OCI-LY1 (cell line): ENCODE data around the gene BHLHE23.

Experiments used
- H2AFZ ChIP-seq: fragments of 200-600 bp; sonication (generic), shearing (Covaris generic); 2 replicates; pipeline ENCODE4 v1.6.0; 2014; ENCODE audit warnings: antibody characterized with exemption, mild to moderate bottlenecking, low read length
- H3F3A ChIP-seq: fragments of 200-600 bp; sonication (generic), shearing (Covaris generic); 2 replicates; pipeline ENCODE4 v1.6.0; 2014; ENCODE audit warnings: mild to moderate bottlenecking, antibody characterized with exemption, low read length, moderate library complexity; ENCODE audit not compliant: insufficient read depth
- H3K27ac ChIP-seq: fragments of 200-600 bp; sonication (generic); 2 replicates; pipeline ENCODE4 v1.5.1; 2014; ENCODE audit warnings: low read length, mixed run types, mild to moderate bottlenecking, low read depth; ENCODE audit not compliant: poor library complexity, severe bottlenecking
- H3K27me3 ChIP-seq: fragments of 200-600 bp; sonication (generic); 2 replicates; pipeline ENCODE4 v1.6.0; 2014; ENCODE audit warnings: antibody characterized with exemption, mild to moderate bottlenecking, low read length, moderate library complexity; ENCODE audit not compliant: insufficient read depth
- H3K36me3 ChIP-seq: fragments of 200-600 bp; sonication (generic); 2 replicates; pipeline ENCODE4 v1.6.1; 2014; ENCODE audit warnings: mild to moderate bottlenecking, antibody characterized with exemption, low read length, moderate library complexity, mixed read lengths; ENCODE audit not compliant: insufficient read depth
- H3K4me1 ChIP-seq: fragments of 200-600 bp; sonication (generic); 2 replicates; pipeline ENCODE4 v1.5.1; 2014; ENCODE audit warnings: mild to moderate bottlenecking, low read length, moderate library complexity; ENCODE audit not compliant: insufficient read depth, severe bottlenecking
- H3K4me2 ChIP-seq: fragments of 200-600 bp; sonication (generic), shearing (Covaris generic); 2 replicates; pipeline ENCODE4 v1.6.1; 2014; ENCODE audit warnings: low read length
- H3K4me3 ChIP-seq: fragments of 200-600 bp; sonication (generic); 2 replicates; pipeline ENCODE4 v1.5.1; 2014; ENCODE audit warnings: low read length, low read depth, mild to moderate bottlenecking, mixed read lengths; ENCODE audit not compliant: poor library complexity, severe bottlenecking
- H3K79me2 ChIP-seq: fragments of 200-600 bp; shearing (Covaris generic); 2 replicates; pipeline ENCODE4 v1.6.1; 2016; ENCODE audit warnings: mixed run types, low read length, mixed read lengths; ENCODE audit not compliant: insufficient read depth
- H3K9ac ChIP-seq: fragments of 200-600 bp; sonication (generic), shearing (Covaris generic); 2 replicates; pipeline ENCODE4 v1.6.1; 2014; ENCODE audit warnings: mild to moderate bottlenecking, low read length, mixed read lengths
- H3K9me2 ChIP-seq: fragments of 200-600 bp; sonication (generic), shearing (Covaris generic); 2 replicates; pipeline ENCODE4 v1.6.1; 2014; ENCODE audit warnings: low read depth, mild to moderate bottlenecking, low read length, mixed read lengths
- H3K9me3 ChIP-seq: fragments of 200-600 bp; shearing (Covaris generic); 2 replicates; pipeline ENCODE4 v1.6.1; 2014; ENCODE audit warnings: low read length, mixed read lengths
- H4K20me1 ChIP-seq: fragments of 200-600 bp; sonication (generic), shearing (Covaris generic); 2 replicates; pipeline ENCODE4 v1.6.0; 2016; ENCODE audit warnings: mild to moderate bottlenecking, low read length; ENCODE audit not compliant: insufficient read depth
- CTCF ChIP-seq: fragments of 200-600 bp; sonication (generic), shearing (Covaris generic); IDR thresholded peaks from 2 replicates; pipeline ENCODE4 v1.5.1; 2017; ENCODE audit warnings: mild to moderate bottlenecking, antibody characterized with exemption, low read length, moderate library complexity, mixed read lengths
- EZH2 ChIP-seq: fragments of 200-600 bp; sonication (generic), shearing (Covaris generic); IDR thresholded peaks from 2 replicates; pipeline ENCODE4 v1.8.0; 2017; ENCODE audit warnings: borderline replicate concordance, mixed run types, mild to moderate bottlenecking, antibody characterized with exemption, low read length, moderate library complexity, mixed read lengths

Gene BHLHE23

GRCh38 chr20:63031251-63032014, 24.7 kb upstream of the BHLHE23 start:
- no peaks in the 10 kb centered on the region; the same call in 1 of the 2 replicates for H3K27me3 ChIP-seq

GRCh38 chr20:63029358-63030121, 22.8 kb upstream of the BHLHE23 start:
- H3K9me3 ChIP-seq: no peaks in the 10 kb centered on the region
- peaks cover 9% of the 10 kb centered on the region for H3K4me1 ChIP-seq
- no peak overlapping the region for H2AFZ ChIP-seq
- no peak overlapping the region for H3K27ac ChIP-seq
- no peak overlapping the region for H3K4me2 ChIP-seq
- no peak overlapping the region for H3K4me3 ChIP-seq
- H3K9ac ChIP-seq: no peak overlapping the region
- no peaks in the 10 kb centered on the region for H3K9me2 ChIP-seq
- H3F3A ChIP-seq: no peaks in the 10 kb centered on the region
- H3K36me3 ChIP-seq: no peaks in the 10 kb centered on the region
- no peaks in the 10 kb centered on the region for H4K20me1 ChIP-seq
- no peaks in the 10 kb centered on the region for H3K27me3 ChIP-seq
- H3K79me2 ChIP-seq: no peaks in the 10 kb centered on the region
- no peak for TF ChIP-seq EZH2
- TF ChIP-seq CTCF: no peak

More at GRCh38 chr20:63031251-63032014, 24.7 kb upstream of the BHLHE23 start:
- Histone ChIP-seq H3F3A (no peaks in the 10 kb centered on the region), H3K4me3 (no peak overlapping the region), H3K4me2 (no peak overlapping the region), H3K36me3 (no peaks in the 10 kb centered on the region), H3K79me2 (no peaks in the 10 kb centered on the region), H3K9me3 (no peaks in the 10 kb centered on the region), H3K9me2 (no peaks in the 10 kb centered on the region), H3K9ac (no peak overlapping the region), H3K4me1 (peaks cover 9% of the 10 kb centered on the region), H3K27ac (no peak overlapping the region), H2AFZ (no peak overlapping the region), H4K20me1 (no peaks in the 10 kb centered on the region)
- TF ChIP-seq CTCF (no peak), EZH2 (no peak)

- H3K79me2 ChIP-seq: no peaks in the 10 kb centered on the region
- H2AFZ ChIP-seq: no peak overlapping the region
- no peak overlapping the region for H3K9ac ChIP-seq
- no peaks in the 10 kb centered on the region for H3K36me3 ChIP-seq
- H4K20me1 ChIP-seq: no peaks in the 10 kb centered on the region
- no peaks in the 10 kb centered on the region for H3F3A ChIP-seq
- no peaks in the 10 kb centered on the region for H3K9me2 ChIP-seq
- H3K4me3 ChIP-seq: no peak overlapping the region
- H3K27ac ChIP-seq: no peak overlapping the region
- no peaks in the 10 kb centered on the region for H3K9me3 ChIP-seq
- H3K27me3 ChIP-seq: no peaks in the 10 kb centered on the region
- TF ChIP-seq EZH2 (no peak), CTCF (no peak)
- no peak overlapping the region for H3K4me2 ChIP-seq
- peaks cover 7% of the 10 kb centered on the region for H3K4me1 ChIP-seq
Observed at GRCh38 chr20:63028461-63028921, 21.7 kb upstream of the BHLHE23 start.
